HepG2 (cell line): ENCODE results near the gene CLDND2. TPM values are rescaled to one million over a fixed set of nuclear protein-coding genes. Genes with fewer than 3 reads are reported as not detected.

Experiments
- ADNP ChIP-seq: sonication (generic); formaldehyde crosslinking; IDR thresholded peaks from 2 replicates; pipeline ENCODE4 v1.4.0; 2020; ENCODE audit warnings: missing genetic modification reagents
- BCL6 ChIP-seq: IDR thresholded peaks from 2 replicates; pipeline ENCODE4 v1.6.1; 2016; ENCODE audit warnings: missing genetic modification reagents, missing compliant biosample characterization
- EEA1 ChIP-seq: sonication (generic); formaldehyde crosslinking; IDR thresholded peaks from 2 replicates; pipeline ENCODE4 v1.5.1; 2020; ENCODE audit warnings: mild to moderate bottlenecking, missing genetic modification reagents, borderline replicate concordance
- EHMT2 ChIP-seq: fragments of 200-600 bp; sonication (generic); IDR thresholded peaks from 2 replicates; pipeline ENCODE4 v1.7.0; 2017; ENCODE audit warnings: antibody characterized with exemption, low read depth, low read length, borderline replicate concordance
- GLI4 ChIP-seq: sonication (generic); formaldehyde crosslinking; IDR thresholded peaks from 2 replicates; pipeline ENCODE4 v1.5.1; 2020; ENCODE audit warnings: missing genetic modification reagents, mild to moderate bottlenecking, moderate library complexity, borderline replicate concordance
- MBD4 ChIP-seq: IDR thresholded peaks from 2 replicates; pipeline ENCODE4 v1.6.1; 2012; ENCODE audit warnings: low read length, inconsistent platforms, borderline replicate concordance
- NCOA2 ChIP-seq: sonication (generic); formaldehyde crosslinking; IDR thresholded peaks from 2 replicates; pipeline ENCODE4 v1.8.0; 2022; ENCODE audit warnings: inconsistent platforms
- PAF1 ChIP-seq: IDR thresholded peaks from 2 replicates; pipeline ENCODE4 v1.6.1; 2016; ENCODE audit warnings: missing genetic modification reagents, missing compliant biosample characterization
- RFX1 ChIP-seq: fragments of 450-650 bp; IDR thresholded peaks from 2 replicates; pipeline ENCODE4 v1.6.1; 2017
- SP5 ChIP-seq: IDR thresholded peaks from 2 replicates; pipeline ENCODE4 v1.6.1; 2016; ENCODE audit warnings: low read depth, borderline replicate concordance
- YEATS2 ChIP-seq: sonication (generic); formaldehyde crosslinking; IDR thresholded peaks from 2 replicates; pipeline ENCODE4 v1.4.0; 2020; ENCODE audit warnings: missing genetic modification reagents, borderline replicate concordance
- YY1 ChIP-seq: IDR thresholded peaks from 2 replicates; pipeline ENCODE4 v1.6.1; 2011; ENCODE audit warnings: low read length, low read depth, moderate library complexity, mild to moderate bottlenecking; ENCODE audit not compliant: insufficient read depth, insufficient replicate concordance
- ZNF160 ChIP-seq: sonication (generic); formaldehyde crosslinking; IDR thresholded peaks from 2 replicates; pipeline ENCODE4 v1.8.0; 2022; ENCODE audit warnings: mild to moderate bottlenecking, inconsistent platforms, missing genetic modification reagents
- ZNF263 ChIP-seq: sonication (generic); formaldehyde crosslinking; IDR thresholded peaks from 2 replicates; pipeline ENCODE4 v1.4.0; 2020; ENCODE audit warnings: missing genetic modification reagents
- ZNF782 ChIP-seq: sonication (generic); formaldehyde crosslinking; IDR thresholded peaks from 2 replicates; pipeline ENCODE4 v1.4.0; 2020; ENCODE audit warnings: missing genetic modification reagents, mild to moderate bottlenecking, borderline replicate concordance
- ZSCAN30 ChIP-seq: sonication (generic); formaldehyde crosslinking; IDR thresholded peaks from 2 replicates; pipeline ENCODE4 v1.5.0; 2020; ENCODE audit warnings: mild to moderate bottlenecking, missing genetic modification reagents
- polyA plus RNA-seq, 8 experiments: library from polyadenylated mRNA; depleted of rRNA in 3 of 8; stranded (reverse) in 7 of 8; unstranded in 1 of 8; fragments of >200 nt; fragmentation: Illumina TruSeq in 4 of 8; extraction: Trizol in 4 of 8; gene quantifications; 2 replicates each; pipeline versions ENCODE4 v1.2.1 to v1.2.3, GENCODE V29; 2011 to 2016; ENCODE audit warnings: low read depth in 4 of 8, missing spikeins in 1 of 8, mixed read lengths in 1 of 8; ENCODE audit not compliant: insufficient read depth in 1 of 8
- total RNA-seq, 5 experiments: library from RNA; depleted of rRNA; stranded (reverse); fragments of >200 nt; fragmentation: Illumina TruSeq; extraction: Trizol; gene quantifications; 2 replicates each; pipeline ENCODE4 v1.2.3, GENCODE V29; 2016; ENCODE audit warnings: low read depth in 1 of 5
- TF ChIP-seq, protein P1 (sequence below): sonication (generic); formaldehyde crosslinking; IDR thresholded peaks from 2 replicates; pipeline ENCODE4 v1.5.0; 2020; ENCODE audit warnings: missing genetic modification reagents
- TF ChIP-seq, protein P2 (sequence below): sonication (generic); formaldehyde crosslinking; IDR thresholded peaks from 2 replicates; pipeline ENCODE4 v1.5.1; 2020; ENCODE audit warnings: missing genetic modification reagents, mild to moderate bottlenecking, borderline replicate concordance
- TF ChIP-seq, protein P3 (sequence below): sonication (generic); formaldehyde crosslinking; IDR thresholded peaks from 2 replicates; pipeline ENCODE4 v1.4.0; 2020; ENCODE audit warnings: mild to moderate bottlenecking, missing genetic modification reagents
- TF ChIP-seq, protein P4 (sequence below): sonication (generic); formaldehyde crosslinking; IDR thresholded peaks from 2 replicates; pipeline ENCODE4 v1.8.0; 2023; ENCODE audit warnings: mild to moderate bottlenecking, missing genetic modification reagents
- TF ChIP-seq, protein P5 (sequence below): sonication (generic); formaldehyde crosslinking; IDR thresholded peaks from 2 replicates; pipeline ENCODE4 v1.5.0; 2020; ENCODE audit warnings: mild to moderate bottlenecking, missing genetic modification reagents

The CLDND2 gene
- total and polyA plus RNA-seq, 2 of the 13 experiments (the other 11 are each of a cell fraction or from before 2014, with no cell fraction given), result 0.84 to 1.8 TPM

DNA sequence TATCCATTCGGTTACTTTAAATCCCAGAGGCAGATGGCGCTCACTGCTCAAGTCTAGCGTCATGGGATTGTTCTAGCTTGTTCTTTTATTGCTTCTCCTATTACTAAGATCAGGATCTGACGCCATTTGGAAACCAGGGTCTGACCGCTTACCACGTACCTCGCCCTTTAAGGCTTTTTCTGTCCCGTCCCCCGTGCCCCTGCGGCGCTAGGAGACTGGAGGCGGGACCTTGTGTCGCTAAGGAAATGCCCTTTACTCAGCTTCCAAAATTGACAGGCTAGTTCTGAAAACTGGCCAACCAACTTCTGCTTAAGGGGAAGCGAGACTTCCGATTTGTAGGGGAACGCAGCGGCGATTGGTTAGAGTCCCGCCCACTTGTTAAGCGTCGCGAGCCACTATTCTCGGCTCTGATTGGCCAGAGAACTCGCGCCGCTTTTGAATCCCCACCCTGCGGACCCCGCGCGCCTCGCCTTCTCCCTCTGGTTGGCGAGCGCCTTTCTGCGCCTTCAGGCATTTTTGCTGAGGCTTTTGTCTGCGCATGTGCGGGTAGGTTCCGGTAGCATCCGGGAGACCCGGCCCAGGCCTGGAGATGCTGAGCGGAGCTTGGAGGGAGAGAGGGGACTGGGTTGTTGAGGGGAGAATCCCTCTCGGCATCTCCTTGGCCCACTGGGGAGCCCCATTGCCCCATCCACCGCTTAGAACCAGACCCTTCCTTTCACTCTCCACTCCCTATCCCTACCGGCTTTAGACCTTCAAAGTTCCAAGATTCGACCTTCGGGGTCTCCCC, 25.4 kb upstream of the CLDND2 start (continued):
- TF ChIP-seq EEA1 (CRISPR knock-in tag), result no peak
- peak; percentile 83 for TF ChIP-seq YEATS2
- TF ChIP-seq ZNF263, result no peak
- TF ChIP-seq, protein P1, sequence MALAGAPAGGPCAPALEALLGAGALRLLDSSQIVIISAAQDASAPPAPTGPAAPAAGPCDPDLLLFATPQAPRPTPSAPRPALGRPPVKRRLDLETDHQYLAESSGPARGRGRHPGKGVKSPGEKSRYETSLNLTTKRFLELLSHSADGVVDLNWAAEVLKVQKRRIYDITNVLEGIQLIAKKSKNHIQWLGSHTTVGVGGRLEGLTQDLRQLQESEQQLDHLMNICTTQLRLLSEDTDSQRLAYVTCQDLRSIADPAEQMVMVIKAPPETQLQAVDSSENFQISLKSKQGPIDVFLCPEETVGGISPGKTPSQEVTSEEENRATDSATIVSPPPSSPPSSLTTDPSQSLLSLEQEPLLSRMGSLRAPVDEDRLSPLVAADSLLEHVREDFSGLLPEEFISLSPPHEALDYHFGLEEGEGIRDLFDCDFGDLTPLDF (CRISPR knock-in tag), result peak; percentile 98
- TF ChIP-seq RFX1, result peak; percentile 90
- no peak for TF ChIP-seq ZNF782 (CRISPR knock-in tag)
- no peak for TF ChIP-seq BCL6 (CRISPR knock-in tag)
- TF ChIP-seq PAF1 (CRISPR knock-in tag), result no peak
- peak; percentile 65; the same call in 1 of the 2 replicates for TF ChIP-seq ZNF160 (CRISPR knock-in tag)
- TF ChIP-seq ZSCAN30 (CRISPR knock-in tag), result no peak
- TF ChIP-seq, protein P2, sequence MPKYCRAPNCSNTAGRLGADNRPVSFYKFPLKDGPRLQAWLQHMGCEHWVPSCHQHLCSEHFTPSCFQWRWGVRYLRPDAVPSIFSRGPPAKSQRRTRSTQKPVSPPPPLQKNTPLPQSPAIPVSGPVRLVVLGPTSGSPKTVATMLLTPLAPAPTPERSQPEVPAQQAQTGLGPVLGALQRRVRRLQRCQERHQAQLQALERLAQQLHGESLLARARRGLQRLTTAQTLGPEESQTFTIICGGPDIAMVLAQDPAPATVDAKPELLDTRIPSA (CRISPR knock-in tag), result no peak
- peak; percentile 5 for TF ChIP-seq YY1
- no peak for TF ChIP-seq GLI4
- TF ChIP-seq, protein P3, sequence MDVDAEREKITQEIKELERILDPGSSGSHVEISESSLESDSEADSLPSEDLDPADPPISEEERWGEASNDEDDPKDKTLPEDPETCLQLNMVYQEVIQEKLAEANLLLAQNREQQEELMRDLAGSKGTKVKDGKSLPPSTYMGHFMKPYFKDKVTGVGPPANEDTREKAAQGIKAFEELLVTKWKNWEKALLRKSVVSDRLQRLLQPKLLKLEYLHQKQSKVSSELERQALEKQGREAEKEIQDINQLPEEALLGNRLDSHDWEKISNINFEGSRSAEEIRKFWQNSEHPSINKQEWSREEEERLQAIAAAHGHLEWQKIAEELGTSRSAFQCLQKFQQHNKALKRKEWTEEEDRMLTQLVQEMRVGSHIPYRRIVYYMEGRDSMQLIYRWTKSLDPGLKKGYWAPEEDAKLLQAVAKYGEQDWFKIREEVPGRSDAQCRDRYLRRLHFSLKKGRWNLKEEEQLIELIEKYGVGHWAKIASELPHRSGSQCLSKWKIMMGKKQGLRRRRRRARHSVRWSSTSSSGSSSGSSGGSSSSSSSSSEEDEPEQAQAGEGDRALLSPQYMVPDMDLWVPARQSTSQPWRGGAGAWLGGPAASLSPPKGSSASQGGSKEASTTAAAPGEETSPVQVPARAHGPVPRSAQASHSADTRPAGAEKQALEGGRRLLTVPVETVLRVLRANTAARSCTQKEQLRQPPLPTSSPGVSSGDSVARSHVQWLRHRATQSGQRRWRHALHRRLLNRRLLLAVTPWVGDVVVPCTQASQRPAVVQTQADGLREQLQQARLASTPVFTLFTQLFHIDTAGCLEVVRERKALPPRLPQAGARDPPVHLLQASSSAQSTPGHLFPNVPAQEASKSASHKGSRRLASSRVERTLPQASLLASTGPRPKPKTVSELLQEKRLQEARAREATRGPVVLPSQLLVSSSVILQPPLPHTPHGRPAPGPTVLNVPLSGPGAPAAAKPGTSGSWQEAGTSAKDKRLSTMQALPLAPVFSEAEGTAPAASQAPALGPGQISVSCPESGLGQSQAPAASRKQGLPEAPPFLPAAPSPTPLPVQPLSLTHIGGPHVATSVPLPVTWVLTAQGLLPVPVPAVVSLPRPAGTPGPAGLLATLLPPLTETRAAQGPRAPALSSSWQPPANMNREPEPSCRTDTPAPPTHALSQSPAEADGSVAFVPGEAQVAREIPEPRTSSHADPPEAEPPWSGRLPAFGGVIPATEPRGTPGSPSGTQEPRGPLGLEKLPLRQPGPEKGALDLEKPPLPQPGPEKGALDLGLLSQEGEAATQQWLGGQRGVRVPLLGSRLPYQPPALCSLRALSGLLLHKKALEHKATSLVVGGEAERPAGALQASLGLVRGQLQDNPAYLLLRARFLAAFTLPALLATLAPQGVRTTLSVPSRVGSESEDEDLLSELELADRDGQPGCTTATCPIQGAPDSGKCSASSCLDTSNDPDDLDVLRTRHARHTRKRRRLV, result no peak
- TF ChIP-seq ADNP, result no peak
- TF ChIP-seq MBD4, result no peak
- peak; percentile 13; the same call in 1 of the 2 replicates for TF ChIP-seq NCOA2 (CRISPR knock-in tag)
- TF ChIP-seq, protein P4, sequence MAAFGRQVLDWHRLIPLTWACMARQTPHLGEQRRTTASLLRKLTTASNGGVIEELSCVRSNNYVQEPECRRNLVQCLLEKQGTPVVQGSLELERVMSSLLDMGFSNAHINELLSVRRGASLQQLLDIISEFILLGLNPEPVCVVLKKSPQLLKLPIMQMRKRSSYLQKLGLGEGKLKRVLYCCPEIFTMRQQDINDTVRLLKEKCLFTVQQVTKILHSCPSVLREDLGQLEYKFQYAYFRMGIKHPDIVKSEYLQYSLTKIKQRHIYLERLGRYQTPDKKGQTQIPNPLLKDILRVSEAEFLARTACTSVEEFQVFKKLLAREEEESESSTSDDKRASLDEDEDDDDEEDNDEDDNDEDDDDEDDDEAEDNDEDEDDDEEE (CRISPR knock-in tag), result no peak
- TF ChIP-seq EHMT2, result no peak; the same call in 1 of the 2 replicates
- TF ChIP-seq SP5 (CRISPR knock-in tag), result no peak
- TF ChIP-seq, protein P5, sequence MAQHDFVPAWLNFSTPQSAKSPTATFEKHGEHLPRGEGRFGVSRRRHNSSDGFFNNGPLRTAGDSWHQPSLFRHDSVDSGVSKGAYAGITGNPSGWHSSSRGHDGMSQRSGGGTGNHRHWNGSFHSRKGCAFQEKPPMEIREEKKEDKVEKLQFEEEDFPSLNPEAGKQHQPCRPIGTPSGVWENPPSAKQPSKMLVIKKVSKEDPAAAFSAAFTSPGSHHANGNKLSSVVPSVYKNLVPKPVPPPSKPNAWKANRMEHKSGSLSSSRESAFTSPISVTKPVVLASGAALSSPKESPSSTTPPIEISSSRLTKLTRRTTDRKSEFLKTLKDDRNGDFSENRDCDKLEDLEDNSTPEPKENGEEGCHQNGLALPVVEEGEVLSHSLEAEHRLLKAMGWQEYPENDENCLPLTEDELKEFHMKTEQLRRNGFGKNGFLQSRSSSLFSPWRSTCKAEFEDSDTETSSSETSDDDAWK, result no peak
